Ishikawa (cell line): ENCODE measurements around the gene KRT38.
A peak's percentile ranks its signal among the peaks of the same experiment; 100 is the strongest.

Experiments used
- CEBPB ChIP-seq: IDR thresholded peaks from 2 replicates; pipeline ENCODE4 v1.6.1; 2012
- CREB1 ChIP-seq: IDR thresholded peaks from 2 replicates; pipeline ENCODE4 v1.6.1; 2012; ENCODE audit warnings: low read depth
- EGR1 ChIP-seq: IDR thresholded peaks from 2 replicates; pipeline ENCODE4 v1.6.1; 2012
- EP300 ChIP-seq: IDR thresholded peaks from 2 replicates; pipeline ENCODE4 v1.6.1; 2012; ENCODE audit warnings: borderline replicate concordance
- FOXM1 ChIP-seq: IDR thresholded peaks from 2 replicates; pipeline ENCODE4 v1.6.1; 2012; ENCODE audit warnings: low read depth, borderline replicate concordance
- NFIC ChIP-seq: IDR thresholded peaks from 2 replicates; pipeline ENCODE4 v1.6.1; 2012
- RAD21 ChIP-seq: IDR thresholded peaks from 2 replicates; pipeline ENCODE4 v1.6.1; 2012; ENCODE audit warnings: low read depth
- TAF1 ChIP-seq: IDR thresholded peaks from 2 replicates; pipeline ENCODE4 v1.6.1; 2012; ENCODE audit warnings: low read depth, mild to moderate bottlenecking
- TCF12 ChIP-seq: IDR thresholded peaks from 2 replicates; pipeline ENCODE4 v1.6.1; 2012; ENCODE audit warnings: low read depth
- TEAD4 ChIP-seq: IDR thresholded peaks from 2 replicates; pipeline ENCODE4 v1.6.1; 2012
- YY1 ChIP-seq: IDR thresholded peaks from 2 replicates; pipeline ENCODE4 v1.6.1; 2012; ENCODE audit warnings: low read depth
- ZBTB7A ChIP-seq: IDR thresholded peaks from 2 replicates; pipeline ENCODE4 v1.6.1; 2012; ENCODE audit warnings: low read depth
- TF ChIP-seq, protein P1 (sequence below): IDR thresholded peaks from 2 replicates; pipeline ENCODE4 v1.6.1; 2012
- TF ChIP-seq, protein P2 (sequence below): IDR thresholded peaks from 2 replicates; pipeline ENCODE4 v1.6.1; 2012
- TF ChIP-seq, protein P3 (sequence below): IDR thresholded peaks from 2 replicates; pipeline ENCODE4 v1.6.1; 2012; ENCODE audit warnings: low read depth, mild to moderate bottlenecking

Gene KRT38

DNA sequence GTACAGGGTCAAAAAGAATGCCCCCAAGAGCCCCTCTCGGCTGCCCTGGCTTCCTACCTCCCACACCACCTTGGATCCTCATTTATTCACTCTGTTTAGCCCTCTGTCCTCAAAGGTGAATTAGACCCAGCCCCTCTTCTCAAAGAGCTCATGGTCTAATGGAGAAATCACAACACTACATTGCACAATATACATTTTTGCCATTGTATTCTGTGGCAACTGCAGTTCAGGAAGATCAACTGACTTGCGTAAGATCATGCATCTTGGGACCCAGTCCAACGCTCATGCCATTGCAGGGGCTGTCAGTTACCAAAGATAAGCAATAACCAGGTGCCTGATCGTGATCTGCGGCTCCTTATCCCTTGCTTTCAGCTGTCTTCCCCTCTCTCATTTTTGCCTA is 1.4 kb downstream of the KRT38 start:
- TF ChIP-seq TAF1, result no peak
- 0 out of 2 replicates have a peak, but pooled peaks have one; percentile 24 for TF ChIP-seq CEBPB
- TF ChIP-seq YY1, result no peak

DNA sequence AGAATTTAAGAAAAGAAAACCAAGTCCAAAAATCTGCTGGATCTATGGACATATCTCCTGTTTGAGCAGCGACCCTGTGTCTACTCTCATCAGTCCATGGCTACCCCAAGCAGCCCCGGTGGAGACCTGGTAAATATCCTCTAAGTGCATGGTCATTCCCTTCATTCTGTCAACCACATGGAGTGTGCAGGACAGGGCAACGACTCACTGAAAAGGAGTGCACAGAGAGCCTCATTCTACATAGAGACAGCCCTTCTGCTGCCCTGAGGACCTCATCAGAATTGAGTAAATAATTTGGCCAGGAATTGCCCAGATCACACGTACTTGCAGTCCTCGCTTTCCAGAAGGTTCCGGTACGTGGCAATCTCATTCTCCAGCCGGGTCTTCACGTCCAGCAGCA is 3.0 kb downstream of the KRT38 start:
- no peak for TF ChIP-seq CEBPB
- TF ChIP-seq, protein P1, sequence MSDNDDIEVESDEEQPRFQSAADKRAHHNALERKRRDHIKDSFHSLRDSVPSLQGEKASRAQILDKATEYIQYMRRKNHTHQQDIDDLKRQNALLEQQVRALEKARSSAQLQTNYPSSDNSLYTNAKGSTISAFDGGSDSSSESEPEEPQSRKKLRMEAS, result no peak
- TF ChIP-seq EGR1, result no peak
- TF ChIP-seq RAD21, result no peak
- TF ChIP-seq FOXM1, result no peak
- TF ChIP-seq CREB1, result no peak
- TF ChIP-seq, protein P2, sequence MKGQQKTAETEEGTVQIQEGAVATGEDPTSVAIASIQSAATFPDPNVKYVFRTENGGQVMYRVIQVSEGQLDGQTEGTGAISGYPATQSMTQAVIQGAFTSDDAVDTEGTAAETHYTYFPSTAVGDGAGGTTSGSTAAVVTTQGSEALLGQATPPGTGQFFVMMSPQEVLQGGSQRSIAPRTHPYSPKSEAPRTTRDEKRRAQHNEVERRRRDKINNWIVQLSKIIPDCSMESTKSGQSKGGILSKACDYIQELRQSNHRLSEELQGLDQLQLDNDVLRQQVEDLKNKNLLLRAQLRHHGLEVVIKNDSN, result no peak
- TF ChIP-seq NFIC, result no peak
- no peak for TF ChIP-seq YY1
- TF ChIP-seq ZBTB7A, result no peak
- TF ChIP-seq, protein P3, sequence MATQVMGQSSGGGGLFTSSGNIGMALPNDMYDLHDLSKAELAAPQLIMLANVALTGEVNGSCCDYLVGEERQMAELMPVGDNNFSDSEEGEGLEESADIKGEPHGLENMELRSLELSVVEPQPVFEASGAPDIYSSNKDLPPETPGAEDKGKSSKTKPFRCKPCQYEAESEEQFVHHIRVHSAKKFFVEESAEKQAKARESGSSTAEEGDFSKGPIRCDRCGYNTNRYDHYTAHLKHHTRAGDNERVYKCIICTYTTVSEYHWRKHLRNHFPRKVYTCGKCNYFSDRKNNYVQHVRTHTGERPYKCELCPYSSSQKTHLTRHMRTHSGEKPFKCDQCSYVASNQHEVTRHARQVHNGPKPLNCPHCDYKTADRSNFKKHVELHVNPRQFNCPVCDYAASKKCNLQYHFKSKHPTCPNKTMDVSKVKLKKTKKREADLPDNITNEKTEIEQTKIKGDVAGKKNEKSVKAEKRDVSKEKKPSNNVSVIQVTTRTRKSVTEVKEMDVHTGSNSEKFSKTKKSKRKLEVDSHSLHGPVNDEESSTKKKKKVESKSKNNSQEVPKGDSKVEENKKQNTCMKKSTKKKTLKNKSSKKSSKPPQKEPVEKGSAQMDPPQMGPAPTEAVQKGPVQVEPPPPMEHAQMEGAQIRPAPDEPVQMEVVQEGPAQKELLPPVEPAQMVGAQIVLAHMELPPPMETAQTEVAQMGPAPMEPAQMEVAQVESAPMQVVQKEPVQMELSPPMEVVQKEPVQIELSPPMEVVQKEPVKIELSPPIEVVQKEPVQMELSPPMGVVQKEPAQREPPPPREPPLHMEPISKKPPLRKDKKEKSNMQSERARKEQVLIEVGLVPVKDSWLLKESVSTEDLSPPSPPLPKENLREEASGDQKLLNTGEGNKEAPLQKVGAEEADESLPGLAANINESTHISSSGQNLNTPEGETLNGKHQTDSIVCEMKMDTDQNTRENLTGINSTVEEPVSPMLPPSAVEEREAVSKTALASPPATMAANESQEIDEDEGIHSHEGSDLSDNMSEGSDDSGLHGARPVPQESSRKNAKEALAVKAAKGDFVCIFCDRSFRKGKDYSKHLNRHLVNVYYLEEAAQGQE, result no peak

DNA sequence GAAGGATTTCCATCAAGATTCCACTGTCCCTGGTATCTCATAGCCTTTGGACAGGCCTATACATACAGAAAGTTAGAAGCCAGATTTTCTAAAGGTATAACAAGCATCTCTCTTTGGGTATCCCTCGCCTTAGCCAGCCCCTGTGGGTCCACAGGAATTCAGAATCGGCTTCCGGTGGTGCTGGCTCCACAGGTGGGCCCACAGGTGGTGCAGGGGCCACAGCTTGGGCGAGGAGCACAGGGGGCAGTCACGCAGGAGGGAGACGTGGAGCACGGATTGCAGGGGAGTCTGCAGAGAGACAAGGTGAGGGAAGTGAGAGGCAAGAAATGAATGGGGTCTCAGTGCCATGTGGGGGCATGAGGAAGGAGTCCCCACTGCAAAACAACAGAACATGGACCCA is 3.5 kb downstream of the KRT38 start:
- TF ChIP-seq RAD21 (no peak), CREB1 (no peak), NFIC (no peak), YY1 (no peak), FOXM1 (no peak), TAF1 (no peak), ZBTB7A (no peak), TEAD4 (no peak), EGR1 (no peak), EP300 (no peak), CEBPB (no peak), TCF12 (no peak)
- TF ChIP-seq, protein P1, result no peak
- TF ChIP-seq, protein P2, result no peak
- TF ChIP-seq, protein P3, result no peak

DNA sequence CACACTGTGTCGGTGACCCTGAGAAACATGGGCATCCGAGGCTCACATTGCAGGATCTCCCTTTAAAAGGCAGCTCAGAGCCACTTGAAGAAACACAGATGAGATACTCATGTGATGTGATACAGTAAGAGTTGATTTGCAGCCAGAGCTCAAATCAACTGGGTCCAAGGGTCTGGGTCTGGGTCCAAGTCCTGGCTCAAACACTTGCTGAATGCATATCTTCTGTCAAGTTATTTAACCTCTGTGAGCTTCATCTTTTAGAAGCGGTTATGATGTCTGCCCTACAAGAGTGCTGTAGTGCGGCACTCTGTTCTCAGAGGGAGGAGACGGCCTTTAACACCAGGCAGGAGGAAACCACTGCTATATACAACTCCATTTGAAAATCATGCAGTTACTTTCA is 6.4 kb downstream of the KRT38 start:
- TF ChIP-seq TCF12, result no peak
- TF ChIP-seq TEAD4, result no peak
- no peak for TF ChIP-seq YY1
- TF ChIP-seq RAD21, result no peak
- no peak for TF ChIP-seq NFIC
- TF ChIP-seq CREB1, result no peak

DNA sequence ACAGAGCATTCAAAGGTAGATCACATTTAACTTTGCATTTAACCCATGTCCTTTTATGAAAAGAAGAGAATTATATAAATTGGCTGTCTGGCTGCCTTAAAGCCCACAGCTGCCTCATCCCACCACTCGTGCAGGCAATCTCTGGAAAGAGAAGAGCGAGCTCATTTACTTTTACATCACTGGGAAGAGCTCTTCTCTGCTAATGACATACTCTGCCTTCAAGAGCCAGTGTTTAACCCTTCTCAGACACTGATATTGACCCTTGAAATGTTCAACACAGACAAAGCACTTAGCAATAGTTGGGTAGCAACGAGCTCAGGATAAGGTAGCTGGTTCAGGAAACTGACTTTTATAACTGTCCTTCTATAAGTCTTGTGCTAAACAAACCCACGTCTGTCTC is 6.8 kb downstream of the KRT38 start:
- no peak for TF ChIP-seq EP300
- no peak for TF ChIP-seq TAF1
- TF ChIP-seq CEBPB, result no peak
- no peak for TF ChIP-seq TCF12
- TF ChIP-seq NFIC, result no peak
- no peak for TF ChIP-seq FOXM1
- TF ChIP-seq ZBTB7A, result no peak
- TF ChIP-seq, protein P1, result no peak
- no peak for TF ChIP-seq TEAD4
- TF ChIP-seq, protein P3, result no peak
- no peak for TF ChIP-seq YY1
- TF ChIP-seq, protein P2, result no peak
- TF ChIP-seq CREB1, result no peak
- TF ChIP-seq EGR1, result no peak
- no peak for TF ChIP-seq RAD21
